Stimulated activated CD4-positive, alpha-beta T cell treated with anti-CD3 and anti-CD28 coated beads, Interleukin-4, amount 100 ng/mL, for 48 hours (primary cell): Measurements from ENCODE around the gene USF2.

Experiments used
- DNase-seq, 2 donors: peaks; one replicate each; pipeline ENCODE4 v3.0.0-alpha.2; 2020; ENCODE audit warnings: low read depth in 2 of 2

USF2 gene

GRCh38 chr19:35321291-35321690 is 52.5 kb downstream of the USF2 start:
- DNase-seq = no peak

- DNase-seq = no peak
Measured at GRCh38 chr19:35322014-35322413, 53.3 kb downstream of the USF2 start.

DNA sequence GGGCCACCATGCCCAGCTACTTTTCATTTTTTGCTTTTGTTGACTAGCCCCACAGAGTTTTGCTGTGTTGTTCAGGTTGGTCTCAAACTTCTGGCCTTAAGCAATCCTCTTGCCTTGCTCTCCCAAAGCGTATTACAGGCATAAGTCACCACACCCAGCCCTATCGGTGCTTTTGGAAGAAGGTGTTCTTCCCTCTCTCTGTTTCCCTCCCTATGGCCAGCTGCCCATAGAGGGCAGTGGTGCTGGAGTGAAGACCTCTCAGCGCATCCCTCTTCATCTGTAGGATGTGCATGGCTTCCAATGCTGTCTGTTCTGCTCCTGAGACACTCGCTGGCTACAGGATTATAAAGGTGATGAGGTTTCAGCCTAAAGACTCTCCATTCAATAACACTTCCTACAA is 58.9 kb downstream of the USF2 start:
- no peak for DNase-seq

GRCh38 chr19:35328851-35329285 is 60.1 kb downstream of the USF2 start, which contains the start of gene CD22:
CD22 (plus strand) TSS chr19:35329187; CDS start chr19:35332041, 2,854 bp downstream.
- no peak for DNase-seq

DNA sequence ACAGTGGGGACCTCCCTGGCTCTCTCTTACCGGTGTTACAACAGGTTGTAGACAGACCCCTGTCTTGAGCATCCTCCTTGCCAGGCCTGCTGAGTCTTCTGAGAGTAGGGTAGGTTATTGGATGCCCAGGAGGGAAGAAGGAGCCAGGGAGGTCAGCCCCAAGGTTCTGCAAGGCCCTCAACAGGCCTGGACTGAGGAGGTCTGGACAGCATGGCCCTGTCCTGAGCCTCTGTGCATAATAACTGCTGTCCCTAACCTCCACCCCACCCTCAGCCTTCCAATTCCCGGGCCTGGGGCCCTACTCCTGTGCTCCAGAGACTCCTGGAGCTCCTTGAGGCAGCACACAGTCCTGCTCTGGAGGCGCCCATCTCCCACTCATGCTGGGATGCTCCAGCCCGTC is 60.6 kb downstream of the USF2 start:
- DNase-seq = no peak
